Measurements from ENCODE around the gene PSME1. TPM values are rescaled to one million over a fixed set of nuclear protein-coding genes. Genes with fewer than 3 reads are reported as not detected.

The PSME1 gene
- polyA plus RNA-seq, 1 experiment = 80.0 TPM

DNA sequence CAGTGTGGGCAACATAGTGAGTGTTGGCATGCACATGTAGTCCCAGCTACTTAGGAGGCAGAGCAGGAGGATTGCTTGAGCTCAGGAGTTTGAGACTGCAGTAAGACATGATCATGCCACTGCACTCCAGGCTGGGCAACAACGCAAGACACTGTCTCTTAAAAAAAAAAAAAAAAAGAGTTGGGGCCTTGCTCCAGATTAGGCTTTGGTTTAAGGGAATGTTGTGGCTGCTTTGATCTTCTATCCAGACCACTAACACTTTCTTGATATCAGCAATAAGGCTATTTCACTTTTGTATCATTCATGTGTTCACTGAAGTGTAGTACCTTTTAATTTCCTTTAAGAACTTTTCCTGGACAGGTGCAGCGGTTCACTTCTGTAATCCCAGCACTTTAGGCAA is 8.3 kb upstream of the PSME1 start:
- H3K27ac ChIP-seq (ENCODE audit: low read depth, low read length) = no peak overlapping the region
- no peaks in the 10 kb centered on the region for H3K9me3 ChIP-seq (ENCODE audit: control insufficient read depth, insufficient read depth, low read length)
- DNase-seq (ENCODE audit: low read depth, low spot score) = no peak
- TF ChIP-seq, protein P1, sequence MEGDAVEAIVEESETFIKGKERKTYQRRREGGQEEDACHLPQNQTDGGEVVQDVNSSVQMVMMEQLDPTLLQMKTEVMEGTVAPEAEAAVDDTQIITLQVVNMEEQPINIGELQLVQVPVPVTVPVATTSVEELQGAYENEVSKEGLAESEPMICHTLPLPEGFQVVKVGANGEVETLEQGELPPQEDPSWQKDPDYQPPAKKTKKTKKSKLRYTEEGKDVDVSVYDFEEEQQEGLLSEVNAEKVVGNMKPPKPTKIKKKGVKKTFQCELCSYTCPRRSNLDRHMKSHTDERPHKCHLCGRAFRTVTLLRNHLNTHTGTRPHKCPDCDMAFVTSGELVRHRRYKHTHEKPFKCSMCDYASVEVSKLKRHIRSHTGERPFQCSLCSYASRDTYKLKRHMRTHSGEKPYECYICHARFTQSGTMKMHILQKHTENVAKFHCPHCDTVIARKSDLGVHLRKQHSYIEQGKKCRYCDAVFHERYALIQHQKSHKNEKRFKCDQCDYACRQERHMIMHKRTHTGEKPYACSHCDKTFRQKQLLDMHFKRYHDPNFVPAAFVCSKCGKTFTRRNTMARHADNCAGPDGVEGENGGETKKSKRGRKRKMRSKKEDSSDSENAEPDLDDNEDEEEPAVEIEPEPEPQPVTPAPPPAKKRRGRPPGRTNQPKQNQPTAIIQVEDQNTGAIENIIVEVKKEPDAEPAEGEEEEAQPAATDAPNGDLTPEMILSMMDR (IDR thresholded peaks at IDR 0.05; ENCODE audit: low read depth, low read length) = no peak
- H3K27me3 ChIP-seq (ENCODE audit: control insufficient read depth, insufficient read depth, low read length) = no peaks in the 10 kb centered on the region
- CTCF ChIA-PET = interaction anchor here (1.2 kb wide), 1 partner anchor 19 kb away, joined by 5 read pairs; no protein-coding TSS in a partner anchor
- POLR2A ChIA-PET = no interaction called here
- no peak overlapping the region for H3K4me3 ChIP-seq (ENCODE audit: low read depth, low read length)

DNA sequence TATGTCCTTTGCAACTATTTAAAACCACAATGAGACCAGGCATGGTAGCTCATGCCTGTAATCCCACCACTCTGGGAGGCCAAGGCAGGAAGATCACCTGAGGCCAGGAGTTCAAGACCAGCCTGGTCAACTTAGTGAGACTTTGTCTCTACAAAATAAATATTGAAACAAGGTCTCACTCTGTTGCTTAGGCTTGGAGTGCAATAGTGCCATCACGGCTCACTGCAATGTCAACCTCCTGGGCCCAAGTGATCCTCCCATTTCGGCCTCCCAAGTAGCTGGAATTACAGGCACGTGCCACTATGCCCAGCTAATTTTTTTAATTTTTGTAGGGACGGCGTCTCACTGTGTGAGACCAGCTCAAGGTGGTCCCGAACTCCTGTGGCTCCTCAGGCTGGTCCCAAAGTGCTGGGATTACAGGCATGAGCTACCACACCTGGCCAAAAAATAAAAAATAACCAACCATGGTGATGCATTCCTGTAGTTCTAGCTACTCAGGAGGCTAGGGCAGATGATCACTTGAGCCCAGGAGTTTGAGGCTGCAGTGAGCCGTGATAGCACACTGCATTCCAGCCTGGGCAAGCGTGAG is 6.5 kb upstream of the PSME1 start:
- CTCF ChIA-PET = interaction anchor here (1.7 kb wide), 1 partner anchor 167 kb away, joined by 5 read pairs; no protein-coding TSS in a partner anchor
- H3K27me3 ChIP-seq (ENCODE audit: control insufficient read depth, insufficient read depth, low read length) = no peaks in the 10 kb centered on the region
- TF ChIP-seq, protein P1 (IDR thresholded peaks at IDR 0.05; ENCODE audit: low read depth, low read length) = no peak
- H3K27ac ChIP-seq (ENCODE audit: low read depth, low read length) = no peak overlapping the region
- POLR2A ChIA-PET = no interaction called here
- no peaks in the 10 kb centered on the region for H3K9me3 ChIP-seq (ENCODE audit: control insufficient read depth, insufficient read depth, low read length)
- DNase-seq (ENCODE audit: low read depth, low spot score) = no peak
- H3K4me3 ChIP-seq (ENCODE audit: low read depth, low read length) = no peak overlapping the region

DNA sequence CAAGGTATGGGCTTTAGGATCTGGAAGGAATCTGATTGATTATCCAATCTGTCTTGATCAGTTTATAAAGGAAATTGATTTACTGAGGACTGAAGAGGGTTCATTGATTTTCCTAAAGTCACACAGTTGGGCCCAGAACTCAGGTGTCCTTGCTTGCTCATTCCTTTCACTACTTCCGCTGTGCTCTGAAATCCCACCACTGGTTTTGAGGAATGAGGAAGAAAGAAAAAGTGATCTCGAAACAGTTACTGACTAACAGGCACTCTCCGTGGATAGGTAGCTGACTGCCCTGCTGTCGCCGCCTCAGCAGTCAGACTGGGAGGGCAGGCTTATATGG is 5.6 kb upstream of the PSME1 start, which contains the start of gene FITM1:
Gene FITM1 (plus strand): TSS at position 280 of the 337 bp plus-strand sequence. CDS start 905 bp downstream, outside the sequence.
- TF ChIP-seq, protein P1 (IDR thresholded peaks at IDR 0.05; ENCODE audit: low read depth, low read length) = no peak
- Histone ChIP-seq H3K27ac (ENCODE audit: low read depth, low read length) (no peak within 1 kb of the TSS), H3K27me3 (ENCODE audit: control insufficient read depth, insufficient read depth, low read length) (no peaks in the 10 kb centered on the region), H3K4me3 (ENCODE audit: low read depth, low read length) (no peak within 1 kb of the TSS), H3K9me3 (ENCODE audit: control insufficient read depth, insufficient read depth, low read length) (no peaks in the 10 kb centered on the region)
- ChIA-PET CTCF (no interaction called here), POLR2A (no interaction called here)
- DNase-seq (ENCODE audit: low read depth, low spot score) = no peak

DNA sequence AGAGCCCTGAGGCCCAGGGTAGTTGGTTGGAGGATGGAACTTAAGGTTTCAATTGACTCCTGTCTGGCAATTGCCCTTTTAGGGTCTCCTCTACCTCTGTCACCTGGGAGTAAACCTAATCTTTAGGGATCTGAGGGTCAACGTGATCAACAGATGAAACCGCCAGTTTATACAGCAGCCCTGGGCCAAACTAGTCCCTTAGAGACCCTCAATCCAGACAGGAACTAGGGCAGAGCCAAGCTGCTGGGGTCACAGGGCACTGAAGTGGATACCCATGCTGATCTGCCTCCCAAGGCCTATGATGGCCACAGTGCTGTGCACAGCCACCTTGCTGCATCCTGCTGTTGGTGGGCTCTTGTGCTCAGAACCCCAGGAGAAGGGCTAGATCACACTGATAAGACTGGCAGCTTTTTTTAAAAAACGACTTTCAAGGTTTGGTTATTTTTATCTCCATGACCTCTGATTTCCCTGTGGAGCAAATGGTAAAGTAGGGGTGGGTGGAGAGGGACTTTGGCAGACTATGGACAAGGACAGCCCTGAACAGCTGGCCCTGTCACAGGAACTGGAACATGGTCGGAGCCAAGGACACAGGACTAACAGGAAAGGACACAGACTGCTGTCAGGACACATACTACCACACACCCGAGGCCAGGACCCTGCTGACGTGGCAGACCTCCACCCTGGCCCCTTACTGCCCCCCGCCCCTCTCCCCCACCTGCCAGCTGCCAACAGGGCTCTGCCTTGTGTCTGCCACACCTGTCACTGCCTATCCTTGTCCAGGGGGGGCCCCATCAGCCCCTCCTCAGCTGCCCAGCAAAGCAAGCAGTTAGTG is 5.1 kb upstream of the PSME1 start:
- Histone ChIP-seq H3K4me3 (ENCODE audit: low read depth, low read length) (no peak overlapping the region), H3K27me3 (ENCODE audit: control insufficient read depth, insufficient read depth, low read length) (no peaks in the 10 kb centered on the region), H3K9me3 (ENCODE audit: control insufficient read depth, insufficient read depth, low read length) (no peaks in the 10 kb centered on the region), H3K27ac (ENCODE audit: low read depth, low read length) (no peak overlapping the region)
- TF ChIP-seq, protein P1 (IDR thresholded peaks at IDR 0.05; ENCODE audit: low read depth, low read length) = no peak
- ChIA-PET CTCF (no interaction called here), POLR2A (no interaction called here)
- DNase-seq (ENCODE audit: low read depth, low spot score) = no peak

DNA sequence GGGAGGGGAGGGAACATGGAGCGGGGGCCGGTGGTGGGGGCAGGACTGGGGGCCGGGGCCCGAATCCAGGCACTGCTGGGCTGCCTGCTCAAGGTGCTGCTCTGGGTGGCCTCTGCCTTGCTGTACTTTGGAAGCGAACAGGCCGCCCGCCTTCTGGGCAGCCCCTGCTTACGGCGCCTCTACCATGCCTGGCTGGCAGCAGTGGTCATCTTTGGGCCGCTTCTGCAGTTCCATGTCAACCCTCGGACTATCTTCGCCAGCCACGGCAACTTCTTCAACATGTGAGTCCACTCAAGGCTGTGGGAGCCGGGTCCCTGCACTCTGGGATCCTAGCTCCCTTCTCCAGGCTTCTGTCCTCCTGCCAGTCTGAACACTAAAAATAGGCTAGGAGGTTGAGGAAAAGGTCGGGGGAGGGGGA is 4.4 kb upstream of the PSME1 start:
- TF ChIP-seq, protein P1 (IDR thresholded peaks at IDR 0.05; ENCODE audit: low read depth, low read length) = no peak
- H3K4me3 ChIP-seq (ENCODE audit: low read depth, low read length) = no peak overlapping the region
- POLR2A ChIA-PET = no interaction called here
- H3K27ac ChIP-seq (ENCODE audit: low read depth, low read length) = no peak overlapping the region
- no peaks in the 10 kb centered on the region for H3K9me3 ChIP-seq (ENCODE audit: control insufficient read depth, insufficient read depth, low read length)
- H3K27me3 ChIP-seq (ENCODE audit: control insufficient read depth, insufficient read depth, low read length) = no peaks in the 10 kb centered on the region
- no peak for DNase-seq (ENCODE audit: low read depth, low spot score)
- CTCF ChIA-PET = no interaction called here
